ENCODE data around the gene IAPP. TPM values are rescaled to one million over a fixed set of nuclear protein-coding genes. Genes with fewer than 3 reads are reported as not detected.
"Not testable (repeated sequence)": the region's sequence is repeated elsewhere in the genome, so short reads cannot be mapped to it uniquely, and the experiment has no call there.

The IAPP gene
- total and polyA plus RNA-seq, 12 donors = 0.20 TPM; not detected in 11

- no peaks in the 10 kb centered on the region for H3K4me1 ChIP-seq (replicated peaks in 1 of 2)
- DNase-seq = no peak
- H3K36me3 ChIP-seq (replicated peaks in 1 of 2) = no peaks in the 10 kb centered on the region
- H3K27ac ChIP-seq = no peak overlapping the region
- no peaks in the 10 kb centered on the region for H3K9me3 ChIP-seq (replicated peaks in 1 of 3)
- 76 to 81% (median 77%) methylated on average over 7 of the region's 7 CpGs for WGBS, 4 donors
- TF ChIP-seq CTCF (IDR thresholded peaks at IDR 0.05) (no peak), POLR2A (IDR thresholded peaks at IDR 0.05) (no peak)
- no peaks in the 10 kb centered on the region for H3K27me3 ChIP-seq
- intact Hi-C loops (cut with DNase I) = no loop called here
- H3K4me3 ChIP-seq = no peak overlapping the region
Observed at GRCh38 chr12:21370845-21371449, 1.8 kb upstream of the IAPP start.

DNA sequence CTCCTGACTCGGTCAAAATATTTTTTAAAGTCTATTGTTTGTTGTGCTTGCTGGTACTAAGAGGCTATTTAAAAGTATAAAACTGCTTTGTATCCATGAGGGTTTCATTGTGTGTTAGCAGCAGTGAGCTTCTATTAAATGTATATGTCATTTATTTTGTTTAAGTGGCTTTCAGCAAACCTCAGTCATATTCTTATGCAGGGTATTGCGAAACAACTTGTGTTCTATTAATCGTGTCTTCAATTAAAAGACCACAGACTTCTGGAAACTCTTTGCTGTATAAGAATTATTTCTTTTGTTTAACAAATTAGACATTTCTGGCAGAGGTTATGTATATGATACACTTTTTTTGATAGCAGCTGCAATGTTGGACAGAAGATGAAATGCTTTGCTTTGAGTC lies 6.5 kb downstream of the IAPP start:
- H3K27me3 ChIP-seq = no peaks in the 10 kb centered on the region
- no peaks in the 10 kb centered on the region for H3K4me1 ChIP-seq (replicated peaks in 1 of 2)
- H3K27ac ChIP-seq = no peak overlapping the region
- H3K4me3 ChIP-seq = no peak overlapping the region
- 68 to 80% (median 74%) methylated on average over 3 of the region's 3 CpGs for WGBS, 4 donors
- intact Hi-C loops (cut with DNase I) = no loop called here
- no peaks in the 10 kb centered on the region for H3K9me3 ChIP-seq (replicated peaks in 1 of 3)
- no peak for DNase-seq
- TF ChIP-seq CTCF (IDR thresholded peaks at IDR 0.05) (no peak), POLR2A (IDR thresholded peaks at IDR 0.05) (no peak)
- H3K36me3 ChIP-seq (replicated peaks in 1 of 2) = no peaks in the 10 kb centered on the region

DNA sequence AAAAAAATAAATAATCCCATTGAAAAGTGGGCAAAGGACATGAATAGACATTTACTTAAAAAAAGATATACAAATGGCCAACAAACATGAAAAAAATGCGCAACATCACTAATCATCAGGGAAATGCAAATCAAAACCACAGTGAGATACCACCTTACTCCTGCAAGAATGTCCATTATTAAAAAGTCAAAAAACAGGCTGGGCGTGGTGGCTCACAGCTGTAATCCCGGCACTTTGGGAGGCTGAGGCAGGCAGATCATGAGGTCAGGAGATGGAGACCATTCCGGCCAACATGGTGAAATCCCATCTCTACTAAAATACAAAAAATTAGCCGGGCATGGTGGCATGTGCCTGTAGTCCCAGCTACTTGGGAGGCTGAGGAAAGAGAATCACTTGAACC lies 8.6 kb downstream of the IAPP start:
- DNase-seq; H3K4me1 ChIP-seq (replicated peaks in 1 of 2); intact Hi-C loops (cut with DNase I); H3K36me3 ChIP-seq (replicated peaks in 1 of 2); H3K9me3 ChIP-seq (replicated peaks in 1 of 3); H3K27ac ChIP-seq; H3K4me3 ChIP-seq; H3K27me3 ChIP-seq: not testable (repeated sequence)
- WGBS, 4 donors = 80 to 84% (median 81%) methylated on average over 5 of the region's 5 CpGs

- 65 to 83% (median 74%) methylated on average over 2 of the region's 2 CpGs for WGBS, 4 donors
- no peak for DNase-seq
- H3K9me3 ChIP-seq (replicated peaks in 1 of 3) = no peaks in the 10 kb centered on the region
- H3K27me3 ChIP-seq = no peaks in the 10 kb centered on the region
- intact Hi-C loops (cut with DNase I) = no loop called here
- TF ChIP-seq CTCF (IDR thresholded peaks at IDR 0.05) (no peak), POLR2A (IDR thresholded peaks at IDR 0.05) (no peak)
- H3K4me1 ChIP-seq (replicated peaks in 1 of 2) = no peaks in the 10 kb centered on the region
- H3K27ac ChIP-seq = no peak overlapping the region
- H3K4me3 ChIP-seq = no peak overlapping the region
- H3K36me3 ChIP-seq (replicated peaks in 1 of 2) = no peaks in the 10 kb centered on the region
Observed at GRCh38 chr12:21384261-21384660, 11.6 kb downstream of the IAPP start.

- intact Hi-C loops (cut with DNase I) = no loop called here
- no peak for DNase-seq
- WGBS, 4 donors = 65 to 87% (median 76%) methylated on average over 3 of the region's 3 CpGs
- no peaks in the 10 kb centered on the region for H3K27me3 ChIP-seq
- TF ChIP-seq CTCF (IDR thresholded peaks at IDR 0.05) = no peak
- TF ChIP-seq POLR2A (IDR thresholded peaks at IDR 0.05) = no peak
- no peak overlapping the region for H3K27ac ChIP-seq
- no peaks in the 10 kb centered on the region for H3K36me3 ChIP-seq (replicated peaks in 1 of 2)
- H3K4me1 ChIP-seq (replicated peaks in 1 of 2) = no peaks in the 10 kb centered on the region
- no peak overlapping the region for H3K4me3 ChIP-seq
- H3K9me3 ChIP-seq (replicated peaks in 1 of 3) = no peaks in the 10 kb centered on the region
Observed at GRCh38 chr12:21387174-21387573, 14.5 kb downstream of the IAPP start.

Data from adrenal gland (tissue), 12 donors.